OCI-LY1 (cell line): ENCODE results near the gene CFAP65.

Experiments used
- CTCF ChIP-seq: fragments of 200-600 bp; sonication (generic), shearing (Covaris generic); IDR thresholded peaks from 2 replicates; pipeline ENCODE4 v1.5.1; 2017; ENCODE audit warnings: mild to moderate bottlenecking, antibody characterized with exemption, low read length, moderate library complexity, mixed read lengths
- EZH2 ChIP-seq: fragments of 200-600 bp; sonication (generic), shearing (Covaris generic); IDR thresholded peaks from 2 replicates; pipeline ENCODE4 v1.8.0; 2017; ENCODE audit warnings: borderline replicate concordance, mixed run types, mild to moderate bottlenecking, antibody characterized with exemption, low read length, moderate library complexity, mixed read lengths

- TF ChIP-seq CTCF (no peak), EZH2 (no peak)
These were observed 15.0 kb upstream of the CFAP65 start for GRCh38 chr2:219056176-219056895.
